Measurements from ENCODE around the gene CCDC27.

DNA sequence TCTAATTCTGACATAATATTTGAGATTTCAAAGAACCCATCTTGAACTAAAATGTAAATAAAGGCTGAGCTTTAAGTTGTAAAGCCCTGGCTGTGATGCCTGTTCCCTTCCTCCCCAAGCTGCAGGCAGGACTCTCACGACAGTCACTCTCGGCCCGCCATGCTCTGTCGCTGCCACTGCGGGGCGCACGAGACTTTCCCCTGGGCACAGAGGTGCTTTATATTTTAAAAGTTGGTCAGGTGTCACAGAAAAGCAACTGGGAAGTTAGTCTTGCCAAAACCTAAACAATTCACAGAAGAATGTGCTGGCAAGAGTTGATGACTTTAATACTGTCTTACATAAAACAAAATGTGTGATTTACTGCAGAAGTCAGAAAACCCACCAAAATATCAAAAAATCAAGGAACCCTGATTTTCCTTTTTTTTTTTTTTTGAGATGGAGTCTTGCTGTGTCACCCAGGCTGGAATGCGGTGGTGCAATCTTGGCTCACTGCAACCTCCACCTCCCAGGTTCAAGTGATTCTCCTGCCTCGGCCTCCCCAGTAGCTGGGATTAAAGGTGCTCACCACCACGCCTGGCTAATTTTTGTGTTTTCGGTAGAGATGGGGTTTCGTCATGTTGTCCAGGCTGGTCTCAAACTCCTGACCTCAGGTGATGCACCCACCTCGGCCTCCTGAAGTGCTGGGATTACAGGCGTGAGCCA lies 33.4 kb downstream of the CCDC27 start:
- TF ChIP-seq, protein P1, sequence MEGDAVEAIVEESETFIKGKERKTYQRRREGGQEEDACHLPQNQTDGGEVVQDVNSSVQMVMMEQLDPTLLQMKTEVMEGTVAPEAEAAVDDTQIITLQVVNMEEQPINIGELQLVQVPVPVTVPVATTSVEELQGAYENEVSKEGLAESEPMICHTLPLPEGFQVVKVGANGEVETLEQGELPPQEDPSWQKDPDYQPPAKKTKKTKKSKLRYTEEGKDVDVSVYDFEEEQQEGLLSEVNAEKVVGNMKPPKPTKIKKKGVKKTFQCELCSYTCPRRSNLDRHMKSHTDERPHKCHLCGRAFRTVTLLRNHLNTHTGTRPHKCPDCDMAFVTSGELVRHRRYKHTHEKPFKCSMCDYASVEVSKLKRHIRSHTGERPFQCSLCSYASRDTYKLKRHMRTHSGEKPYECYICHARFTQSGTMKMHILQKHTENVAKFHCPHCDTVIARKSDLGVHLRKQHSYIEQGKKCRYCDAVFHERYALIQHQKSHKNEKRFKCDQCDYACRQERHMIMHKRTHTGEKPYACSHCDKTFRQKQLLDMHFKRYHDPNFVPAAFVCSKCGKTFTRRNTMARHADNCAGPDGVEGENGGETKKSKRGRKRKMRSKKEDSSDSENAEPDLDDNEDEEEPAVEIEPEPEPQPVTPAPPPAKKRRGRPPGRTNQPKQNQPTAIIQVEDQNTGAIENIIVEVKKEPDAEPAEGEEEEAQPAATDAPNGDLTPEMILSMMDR (IDR thresholded peaks at IDR 0.05): peak in 1 of 7 experiments; percentile 8
- no peak for TF ChIP-seq POLR2AphosphoS5 (IDR thresholded peaks at IDR 0.05)
- no peak for TF ChIP-seq POLR2A (IDR thresholded peaks at IDR 0.05)
- no peak for TF ChIP-seq EP300 (IDR thresholded peaks at IDR 0.05)
